Measurements from ENCODE around the gene CARS1. TPM values are rescaled to one million over a fixed set of nuclear protein-coding genes. Genes with fewer than 3 reads are reported as not detected.

CARS1 gene
- total RNA-seq, 4 donors from 2014 or later, result 29.3 to 50.4 (median 36.4) TPM

GRCh38 chr11:3085052-3085451 lies 27.8 kb upstream of the CARS1 start:
- no peak for DNase-seq (ENCODE audit: low spot score in 2 of 2)
- H3K27ac ChIP-seq, result no peak overlapping the region
- WGBS, 2 donors, result 67 to 74% methylated on average over 5 of the region's 5 CpGs
- H3K36me3 ChIP-seq, result peaks cover 0 to 33% (median 0%) of the 10 kb centered on the region in 3 donors
- TF ChIP-seq POLR2A (IDR thresholded peaks at IDR 0.05) (no peak), EP300 (IDR thresholded peaks at IDR 0.05) (no peak), CTCF (IDR thresholded peaks at IDR 0.05) (no peak)
- H3K4me3 ChIP-seq, result no peak overlapping the region
- H3K9me3 ChIP-seq, result no peaks in the 10 kb centered on the region
- H3K4me1 ChIP-seq, result peaks cover 0 to 3% (median 0%) of the 10 kb centered on the region in 4 donors
- peaks cover 0 to 5% of the 10 kb centered on the region in 2 donors for H3K27me3 ChIP-seq

- WGBS, 2 donors, result 71 to 76% methylated on average over 8 of the region's 8 CpGs
- H3K9me3 ChIP-seq, result no peaks in the 10 kb centered on the region
- TF ChIP-seq CTCF (IDR thresholded peaks at IDR 0.05) (no peak), EP300 (IDR thresholded peaks at IDR 0.05) (no peak), POLR2A (IDR thresholded peaks at IDR 0.05) (no peak)
- H3K27ac ChIP-seq, result no peak overlapping the region
- peaks cover 0 to 16% (median 0%) of the 10 kb centered on the region in 3 donors for H3K36me3 ChIP-seq
- no peak for DNase-seq (ENCODE audit: low spot score in 2 of 2)
- H3K27me3 ChIP-seq, result peaks cover 0 to 5% of the 10 kb centered on the region in 2 donors
- no peak overlapping the region for H3K4me3 ChIP-seq
- peaks cover 0 to 3% (median 0%) of the 10 kb centered on the region in 4 donors for H3K4me1 ChIP-seq
These were observed 26.1 kb upstream of the CARS1 start for GRCh38 chr11:3083321-3083720.

GRCh38 chr11:3081386-3081751 lies 24.1 kb upstream of the CARS1 start:
- Histone ChIP-seq H3K27me3 (peaks cover 0 to 5% of the 10 kb centered on the region in 2 donors), H3K4me3 (no peak overlapping the region), H3K9me3 (no peaks in the 10 kb centered on the region), H3K36me3 (no peaks in the 10 kb centered on the region), H3K27ac (no peak overlapping the region), H3K4me1 (no peaks in the 10 kb centered on the region)
- TF ChIP-seq POLR2A (IDR thresholded peaks at IDR 0.05) (no peak), EP300 (IDR thresholded peaks at IDR 0.05) (no peak)
- WGBS, 2 donors, result 88 to 90% methylated on average over 6 of the region's 6 CpGs
- DNase-seq (ENCODE audit: low spot score in 2 of 2), result no peak

GRCh38 chr11:3080733-3081385 lies 23.6 kb upstream of the CARS1 start:
- DNase-seq (ENCODE audit: low spot score in 2 of 2), result no peak
- Histone ChIP-seq H3K4me3 (no peak overlapping the region), H3K27me3 (peaks cover 0 to 5% of the 10 kb centered on the region in 2 donors), H3K36me3 (no peaks in the 10 kb centered on the region), H3K27ac (no peak overlapping the region), H3K4me1 (no peaks in the 10 kb centered on the region), H3K9me3 (no peaks in the 10 kb centered on the region)
- no peak for TF ChIP-seq EP300 (IDR thresholded peaks at IDR 0.05)
- WGBS, 2 donors, result 86 to 87% methylated on average over 13 of the region's 13 CpGs

- H3K9me3 ChIP-seq, result no peaks in the 10 kb centered on the region
- no peaks in the 10 kb centered on the region for H3K36me3 ChIP-seq
- peaks cover 0 to 5% of the 10 kb centered on the region in 2 donors for H3K27me3 ChIP-seq
- WGBS, 2 donors, result 84 to 97% methylated on average over 1 of the region's 1 CpG
- TF ChIP-seq CTCF (IDR thresholded peaks at IDR 0.05) (no peak), POLR2A (IDR thresholded peaks at IDR 0.05) (no peak), EP300 (IDR thresholded peaks at IDR 0.05) (no peak)
- DNase-seq (ENCODE audit: low spot score in 2 of 2), result no peak
- H3K27ac ChIP-seq, result no peak overlapping the region
- H3K4me3 ChIP-seq, result no peak overlapping the region
- no peaks in the 10 kb centered on the region for H3K4me1 ChIP-seq
These were observed 22.9 kb upstream of the CARS1 start for GRCh38 chr11:3080104-3080503.

GRCh38 chr11:3077846-3078440 lies 20.7 kb upstream of the CARS1 start:
- Histone ChIP-seq H3K27ac (no peak overlapping the region), H3K36me3 (no peaks in the 10 kb centered on the region), H3K4me1 (peaks cover 0 to 4% (median 0%) of the 10 kb centered on the region in 4 donors), H3K4me3 (no peak overlapping the region), H3K9me3 (no peaks in the 10 kb centered on the region), H3K27me3 (no peaks in the 10 kb centered on the region)
- no peak for TF ChIP-seq POLR2A (IDR thresholded peaks at IDR 0.05)
- TF ChIP-seq EP300 (IDR thresholded peaks at IDR 0.05), result no peak
- no peak for TF ChIP-seq CTCF (IDR thresholded peaks at IDR 0.05)
- DNase-seq (ENCODE audit: low spot score in 2 of 2), result no peak
- WGBS, 2 donors, result 82 to 84% methylated on average over 16 of the region's 16 CpGs

All from tibial nerve (tissue), 4 donors.